Activated CD8-positive, alpha-beta T cell treated with anti-CD3 and anti-CD28 coated beads for 36 hours (primary cell): Measurements from ENCODE around the gene ZNF555. TPM values are rescaled to one million over a fixed set of nuclear protein-coding genes. Genes with fewer than 3 reads are reported as not detected.

Source experiments
- ATAC-seq: fragments of 200-7000 bp; cut with Tn5 transposase; one replicate; pipeline ENCODE4 v1.10.0; 2021; ENCODE audit warnings: mild to moderate bottlenecking, moderate library complexity
- CTCF ChIA-PET: fragments of 350-600 bp; sonication (Branson Sonifier 250); formaldehyde crosslinking; loops from one replicate; lab custom pipeline; 2021; ENCODE audit warnings: antibody characterized with exemption; lab: Charles Lee
- POLR2A ChIA-PET: fragments of 350-600 bp; sonication (Branson Sonifier 250); formaldehyde crosslinking; loops from one replicate; lab custom pipeline; 2021; ENCODE audit warnings: antibody characterized with exemption; lab: Charles Lee
- DNase-seq: peaks from one replicate; pipeline ENCODE4 v3.0.0-alpha.2; 2020
- H3K27ac Mint-ChIP-seq: one replicate; pipeline ENCODE4 v1.8.0; 2021; ENCODE audit warnings: mild to moderate bottlenecking, mixed read lengths
- H3K27me3 Mint-ChIP-seq: one replicate; pipeline ENCODE4 v1.8.0; 2021; ENCODE audit warnings: mixed read lengths
- H3K36me3 Mint-ChIP-seq: one replicate; pipeline ENCODE4 v1.8.0; 2021; ENCODE audit warnings: low read depth, mixed read lengths
- H3K4me1 Mint-ChIP-seq: one replicate; pipeline ENCODE4 v1.8.0; 2021; ENCODE audit warnings: low read depth, mixed read lengths
- H3K4me3 Mint-ChIP-seq: one replicate; pipeline ENCODE4 v1.8.0; 2021; ENCODE audit warnings: mild to moderate bottlenecking, moderate library complexity, mixed read lengths
- H3K9me3 Mint-ChIP-seq: one replicate; pipeline ENCODE4 v1.8.0; 2021; ENCODE audit warnings: mixed read lengths
- CTCF ChIP-seq: fragments of 200-600 bp; IDR thresholded peaks from one replicate; pipeline ENCODE4 v1.8.0; 2022; ENCODE audit warnings: antibody characterized with exemption, mild to moderate bottlenecking
- intact Hi-C: fragments of 100-400 bp; cut with micrococcal nuclease; formaldehyde crosslinking; loops from one replicate; pipeline ENCODE4 v1.10.0; 2022
- total RNA-seq, 2 experiments: library from RNA; stranded (reverse); gene quantifications; one replicate each; pipeline ENCODE4 v1.2.3, GENCODE V29; 2021

The ZNF555 gene
- total RNA-seq, 2 experiments from 2014 or later: 1.5 to 2.1 TPM

- CTCF ChIA-PET: no interaction called here
- no peak for TF ChIP-seq CTCF
- H3K4me1 Mint-ChIP-seq: no peaks in the 10 kb centered on the region
These were observed 45.2 kb upstream of the ZNF555 start for GRCh38 chr19:2795827-2796658.

GRCh38 chr19:2796659-2797266, 44.5 kb upstream of the ZNF555 start:
- Mint-ChIP-seq H3K4me1 (no peaks in the 10 kb centered on the region), H3K27ac (no peak overlapping the region), H3K27me3 (no peaks in the 10 kb centered on the region), H3K36me3 (peaks cover 40% of the 10 kb centered on the region), H3K9me3 (no peaks in the 10 kb centered on the region), H3K4me3 (no peak overlapping the region)
- DNase-seq (no peak), ATAC-seq (no peak)
- TF ChIP-seq CTCF: no peak
- intact Hi-C loops: no loop called here
- POLR2A ChIA-PET: no interaction called here
- CTCF ChIA-PET: no interaction called here

More at GRCh38 chr19:2795827-2796658, 45.2 kb upstream of the ZNF555 start:
- POLR2A ChIA-PET: no interaction called here
- ATAC-seq (no peak), DNase-seq (no peak)
- Mint-ChIP-seq H3K27me3 (no peaks in the 10 kb centered on the region), H3K4me3 (no peak overlapping the region), H3K27ac (no peak overlapping the region), H3K9me3 (no peaks in the 10 kb centered on the region), H3K36me3 (peaks cover 37% of the 10 kb centered on the region)
- intact Hi-C loops: no loop called here

GRCh38 chr19:2797280-2797679, 44.0 kb upstream of the ZNF555 start:
- peaks cover 37% of the 10 kb centered on the region for H3K36me3 Mint-ChIP-seq
- ATAC-seq (no peak), DNase-seq (no peak)
- ChIA-PET POLR2A (no interaction called here), CTCF (no interaction called here)
- no peak overlapping the region for H3K27ac Mint-ChIP-seq
- intact Hi-C loops: no loop called here
- TF ChIP-seq CTCF: no peak
- no peaks in the 10 kb centered on the region for H3K4me1 Mint-ChIP-seq
- H3K4me3 Mint-ChIP-seq: no peak overlapping the region
- H3K9me3 Mint-ChIP-seq: no peaks in the 10 kb centered on the region
- no peaks in the 10 kb centered on the region for H3K27me3 Mint-ChIP-seq

- Mint-ChIP-seq H3K4me3 (no peak overlapping the region), H3K27ac (no peak overlapping the region), H3K4me1 (no peaks in the 10 kb centered on the region), H3K27me3 (no peaks in the 10 kb centered on the region), H3K36me3 (peaks cover 39% of the 10 kb centered on the region), H3K9me3 (no peaks in the 10 kb centered on the region)
- ChIA-PET POLR2A (no interaction called here), CTCF (no interaction called here)
- ATAC-seq (no peak), DNase-seq (no peak)
- intact Hi-C loops: no loop called here
- TF ChIP-seq CTCF: no peak
These were observed 43.1 kb upstream of the ZNF555 start for GRCh38 chr19:2798158-2798685.

- no peak overlapping the region for H3K4me3 Mint-ChIP-seq
- CTCF ChIA-PET: interaction anchor here (1.1 kb wide), 1 partner anchor 21 kb away, joined by 3 read pairs; the partner anchor contains the start of gene ZNF554
- peaks cover under 1% of the 10 kb centered on the region for H3K4me1 Mint-ChIP-seq
- TF ChIP-seq CTCF: no peak
- no peaks in the 10 kb centered on the region for H3K27me3 Mint-ChIP-seq
- H3K9me3 Mint-ChIP-seq: no peaks in the 10 kb centered on the region
- intact Hi-C loops: no loop called here
- no peak for DNase-seq
- POLR2A ChIA-PET: interaction anchor here (0.6 kb wide), 1 partner anchor 497 kb away, joined by 3 read pairs; no protein-coding TSS in a partner anchor
- H3K36me3 Mint-ChIP-seq: peaks cover 35% of the 10 kb centered on the region
- no peak overlapping the region for H3K27ac Mint-ChIP-seq
- no peak for ATAC-seq
These were observed 42.5 kb upstream of the ZNF555 start for GRCh38 chr19:2798733-2799132.
